OCI-LY3 (cell line): Measurements from ENCODE around the gene PPP1R14D.

Experiments used
- CTCF ChIP-seq: fragments of 200-600, 300-600 bp; sonication (generic); IDR thresholded peaks from 2 replicates; pipeline ENCODE4 v1.5.1; 2014; ENCODE audit warnings: antibody characterized with exemption, low read length, low read depth
- EZH2phosphoT487 ChIP-seq: fragments of 200-600 bp; shearing (Covaris generic); IDR thresholded peaks from 2 replicates; pipeline ENCODE4 v1.6.1; 2018; ENCODE audit warnings: antibody characterized with exemption, mixed run types, low read depth

DNA sequence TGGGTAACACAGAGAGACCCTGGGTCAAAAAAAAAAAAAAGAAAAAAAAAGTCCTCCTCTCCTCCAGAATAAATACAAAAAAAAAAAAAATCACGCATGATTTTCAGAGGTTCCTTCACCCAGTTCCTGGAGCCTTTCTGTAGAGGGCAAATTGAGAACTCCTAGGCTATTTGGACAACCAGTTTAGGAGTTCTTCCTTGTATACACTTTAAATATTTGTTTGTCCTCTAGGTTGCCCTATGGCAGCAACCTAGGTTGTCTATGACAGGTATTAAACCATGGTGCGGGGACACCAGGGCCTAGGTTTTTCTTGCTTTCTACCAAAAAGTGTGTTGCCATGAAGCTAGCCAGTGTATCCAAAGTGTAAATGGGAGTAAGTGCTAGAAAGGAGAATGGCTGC lies 25.4 kb downstream of the PPP1R14D start:
- TF ChIP-seq CTCF = no peak
- TF ChIP-seq EZH2phosphoT487 = no peak
